ENCODE data around the gene COLEC12.

The COLEC12 gene

GRCh38 chr18:505483-506122, 5.1 kb upstream of the COLEC12 start:
- DNase-seq, result no peak

- DNase-seq, result no peak
These were observed 859 bp upstream of the COLEC12 start for GRCh38 chr18:501406-501714.

GRCh38 chr18:499776-500631, 497 bp downstream of the COLEC12 start:
- no peak for DNase-seq

- DNase-seq, result no peak
These were observed 1.3 kb downstream of the COLEC12 start for GRCh38 chr18:498931-499775.

- no peak for DNase-seq
These were observed 2.8 kb downstream of the COLEC12 start for GRCh38 chr18:497688-498087.

GRCh38 chr18:495452-495851, 5.0 kb downstream of the COLEC12 start:
- no peak for DNase-seq

GRCh38 chr18:495017-495416, 5.5 kb downstream of the COLEC12 start:
- no peak for DNase-seq

GRCh38 chr18:493986-494983, 6.2 kb downstream of the COLEC12 start:
- no peak for DNase-seq

GRCh38 chr18:492451-492850, 8.1 kb downstream of the COLEC12 start:
- DNase-seq, result no peak

GRCh38 chr18:490624-491023, 9.9 kb downstream of the COLEC12 start:
- no peak for DNase-seq

- DNase-seq, result no peak
These were observed 10.5 kb downstream of the COLEC12 start for GRCh38 chr18:490024-490366.

- DNase-seq, result no peak
These were observed 11.1 kb downstream of the COLEC12 start for GRCh38 chr18:489244-490023.

GRCh38 chr18:486929-487740, 13.4 kb downstream of the COLEC12 start:
- DNase-seq, result no peak

GRCh38 chr18:484749-485464, 15.6 kb downstream of the COLEC12 start:
- peak; percentile 4 for DNase-seq

- DNase-seq, result no peak
These were observed 21.8 kb downstream of the COLEC12 start for GRCh38 chr18:478681-479080.

- DNase-seq, result peak; percentile 27
These were observed 22.9 kb downstream of the COLEC12 start for GRCh38 chr18:477565-477964.

- no peak for DNase-seq
These were observed 24.2 kb downstream of the COLEC12 start for GRCh38 chr18:476251-476664.

GRCh38 chr18:475202-476031, 25.1 kb downstream of the COLEC12 start:
- no peak for DNase-seq

GRCh38 chr18:474416-474815, 26.1 kb downstream of the COLEC12 start:
- no peak for DNase-seq
